Hepatocyte (in vitro differentiated cells): ENCODE data around the gene LAG3. TPM values are rescaled to one million over a fixed set of nuclear protein-coding genes. Genes with fewer than 3 reads are reported as not detected.

Source experiments
- DNase-seq: peaks from one replicate; pipeline ENCODE4 v3.0.0-alpha.2; 2016; ENCODE audit warnings: low spot score
- H2AFZ ChIP-seq: fragments of 200-600 bp; sonication (generic); 2 replicates; pipeline ENCODE4 v1.6.0; 2016; ENCODE audit warnings: antibody characterized with exemption, mild to moderate bottlenecking
- H3K27ac ChIP-seq: fragments of 200-600 bp; sonication (generic); 2 replicates; pipeline ENCODE4 v1.5.1; 2016; ENCODE audit warnings: mild to moderate bottlenecking
- H3K27me3 ChIP-seq: fragments of 200-600 bp; sonication (generic); 2 replicates; pipeline ENCODE4 v1.6.1; 2016
- H3K36me3 ChIP-seq: fragments of 200-600 bp; sonication (generic); replicated peaks from 2 replicates; pipeline ENCODE4 v1.5.1; 2016; ENCODE audit warnings: low read depth; ENCODE audit not compliant: insufficient read depth
- H3K4me1 ChIP-seq: fragments of 200-600 bp; sonication (generic); 2 replicates; pipeline ENCODE4 v1.5.1; 2016; ENCODE audit warnings: mild to moderate bottlenecking, moderate library complexity; ENCODE audit not compliant: insufficient read depth
- H3K4me2 ChIP-seq: fragments of 200-600 bp; sonication (generic); 2 replicates; pipeline ENCODE4 v1.6.0; 2016
- H3K4me3 ChIP-seq: fragments of 200-600 bp; sonication (generic); 2 replicates; pipeline ENCODE4 v1.5.1; 2016; ENCODE audit warnings: mild to moderate bottlenecking
- H3K79me2 ChIP-seq: fragments of 200-600 bp; sonication (generic); 2 replicates; pipeline ENCODE4 v1.6.0; 2017; ENCODE audit warnings: mild to moderate bottlenecking
- H3K9me2 ChIP-seq: fragments of 200-600 bp; sonication (generic); replicated peaks from 2 replicates; pipeline ENCODE4 v1.6.0; 2017; ENCODE audit warnings: mild to moderate bottlenecking; ENCODE audit not compliant: insufficient read depth
- H3K9me3 ChIP-seq: fragments of 200-600 bp; sonication (generic); 2 replicates; pipeline ENCODE4 v1.5.1; 2016; ENCODE audit warnings: low read depth, mild to moderate bottlenecking
- H4K20me1 ChIP-seq: fragments of 200-600 bp; sonication (generic); 2 replicates; pipeline ENCODE4 v1.6.0; 2016; ENCODE audit warnings: mild to moderate bottlenecking; ENCODE audit not compliant: insufficient read depth, poor library complexity, severe bottlenecking
- EZH2 ChIP-seq: fragments of 200-600 bp; sonication (generic); IDR thresholded peaks from 2 replicates; pipeline ENCODE4 v1.6.1; 2016; ENCODE audit warnings: antibody characterized with exemption, mild to moderate bottlenecking, borderline replicate concordance
- EZH2phosphoT487 ChIP-seq: fragments of 200-600 bp; sonication (generic); IDR thresholded peaks from one replicate; pipeline ENCODE4 v1.6.1; 2018; ENCODE audit warnings: antibody characterized with exemption, mild to moderate bottlenecking, low read depth, moderate library complexity; ENCODE audit not compliant: unreplicated experiment, severe bottlenecking
- WGBS: methylation state at CpG from one replicate; pipeline ENCODE4 v1.1.6; 2016; ENCODE audit warnings: low lambda C conversion rate; ENCODE audit errors: missing lambda C conversion rate; 5-methylcytosine and 5-hydroxymethylcytosine counted together
- polyA plus RNA-seq: library from polyadenylated mRNA; unstranded; fragments of >200 nt; fragmentation: Nextera tagmentation; extraction: Ambion mirVana; gene quantifications from 2 replicates; pipeline ENCODE4 v1.2.1, GENCODE V29; 2016
- total RNA-seq: library from RNA; depleted of rRNA; stranded (reverse); fragments of >200 nt; gene quantifications from 2 replicates; pipeline ENCODE4 v1.2.3, GENCODE V29; 2014
- TF ChIP-seq, protein P1 (sequence below): fragments of 200-600 bp; sonication (generic); IDR thresholded peaks from 2 replicates; pipeline ENCODE4 v1.5.1; 2016; ENCODE audit warnings: antibody characterized with exemption, mild to moderate bottlenecking; ENCODE audit not compliant: poor library complexity

Gene LAG3
- total and polyA plus RNA-seq, 2 experiments from 2014 or later = 0.70 to 0.91 TPM

DNA sequence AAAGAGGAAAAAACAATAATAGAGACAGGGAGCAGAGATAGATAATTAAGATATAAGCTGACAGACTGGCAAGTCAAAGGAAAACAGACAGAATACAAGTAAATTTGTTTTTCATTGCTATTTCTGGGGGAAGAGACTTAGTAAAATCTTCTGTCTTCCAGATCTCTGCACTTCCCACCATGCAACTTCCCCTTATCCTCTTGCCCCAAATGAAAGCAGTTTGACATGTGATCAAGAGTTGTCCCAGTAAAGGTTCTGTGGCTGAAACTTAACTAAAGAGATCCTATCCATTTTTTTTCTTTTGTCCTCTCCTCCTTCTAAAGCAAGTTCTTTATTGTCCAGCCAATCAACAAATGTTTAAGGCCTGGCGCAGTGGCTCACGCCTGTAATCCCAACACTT lies 17.9 kb upstream of the LAG3 start:
- Histone ChIP-seq H3K9me2 (no peaks in the 10 kb centered on the region), H3K4me3 (no peak overlapping the region), H4K20me1 (peaks cover 10% of the 10 kb centered on the region), H2AFZ (no peak overlapping the region), H3K4me1 (peaks cover 8% of the 10 kb centered on the region), H3K27ac (peak overlapping the region; percentile 68), H3K36me3 (no peaks in the 10 kb centered on the region), H3K9me3 (no peaks in the 10 kb centered on the region), H3K79me2 (peaks cover 26% of the 10 kb centered on the region), H3K27me3 (no peaks in the 10 kb centered on the region), H3K4me2 (peak overlapping the region; percentile 49)
- TF ChIP-seq EZH2 = no peak
- TF ChIP-seq, protein P1, sequence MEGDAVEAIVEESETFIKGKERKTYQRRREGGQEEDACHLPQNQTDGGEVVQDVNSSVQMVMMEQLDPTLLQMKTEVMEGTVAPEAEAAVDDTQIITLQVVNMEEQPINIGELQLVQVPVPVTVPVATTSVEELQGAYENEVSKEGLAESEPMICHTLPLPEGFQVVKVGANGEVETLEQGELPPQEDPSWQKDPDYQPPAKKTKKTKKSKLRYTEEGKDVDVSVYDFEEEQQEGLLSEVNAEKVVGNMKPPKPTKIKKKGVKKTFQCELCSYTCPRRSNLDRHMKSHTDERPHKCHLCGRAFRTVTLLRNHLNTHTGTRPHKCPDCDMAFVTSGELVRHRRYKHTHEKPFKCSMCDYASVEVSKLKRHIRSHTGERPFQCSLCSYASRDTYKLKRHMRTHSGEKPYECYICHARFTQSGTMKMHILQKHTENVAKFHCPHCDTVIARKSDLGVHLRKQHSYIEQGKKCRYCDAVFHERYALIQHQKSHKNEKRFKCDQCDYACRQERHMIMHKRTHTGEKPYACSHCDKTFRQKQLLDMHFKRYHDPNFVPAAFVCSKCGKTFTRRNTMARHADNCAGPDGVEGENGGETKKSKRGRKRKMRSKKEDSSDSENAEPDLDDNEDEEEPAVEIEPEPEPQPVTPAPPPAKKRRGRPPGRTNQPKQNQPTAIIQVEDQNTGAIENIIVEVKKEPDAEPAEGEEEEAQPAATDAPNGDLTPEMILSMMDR = no peak
- no peak for TF ChIP-seq EZH2phosphoT487
- WGBS = 97% methylated on average over 2 of the region's 2 CpGs
- no peak for DNase-seq

DNA sequence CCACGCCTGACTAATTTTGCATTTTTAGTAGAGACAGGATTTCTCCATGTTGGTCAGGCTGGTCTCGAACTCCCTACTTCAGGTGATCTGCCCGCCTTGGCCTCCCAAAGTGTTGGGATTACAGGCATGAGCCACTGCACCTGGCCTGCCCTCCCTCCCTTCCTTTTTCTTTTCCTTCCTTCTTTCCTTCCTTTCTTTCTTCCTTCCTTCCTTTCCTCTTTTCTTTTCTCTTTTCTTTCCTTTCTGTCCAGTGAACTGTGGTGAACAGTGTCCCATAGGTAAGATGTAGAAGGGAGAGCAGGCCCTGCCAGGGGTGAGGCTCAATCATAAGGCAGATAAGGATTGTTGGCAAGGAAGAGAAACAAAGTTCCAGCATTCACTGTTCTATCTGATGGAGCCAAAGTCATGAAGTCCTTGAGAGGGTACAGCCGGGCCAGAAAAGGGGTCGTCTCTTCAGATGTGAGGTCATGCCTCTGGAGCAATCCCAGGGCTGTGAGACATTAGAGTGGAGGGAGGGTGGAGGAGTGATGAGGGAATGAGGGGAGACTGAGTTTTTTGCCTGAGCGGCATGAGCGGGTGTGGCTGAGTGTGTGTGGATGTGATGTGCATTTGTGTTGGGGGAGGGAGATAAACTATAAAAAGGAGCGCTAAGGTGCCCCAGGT lies 15.2 kb upstream of the LAG3 start:
- 80% methylated on average over 8 of the region's 8 CpGs for WGBS
- Histone ChIP-seq H3K4me2 (no peak overlapping the region), H3K4me1 (peaks cover 11% of the 10 kb centered on the region)

DNA sequence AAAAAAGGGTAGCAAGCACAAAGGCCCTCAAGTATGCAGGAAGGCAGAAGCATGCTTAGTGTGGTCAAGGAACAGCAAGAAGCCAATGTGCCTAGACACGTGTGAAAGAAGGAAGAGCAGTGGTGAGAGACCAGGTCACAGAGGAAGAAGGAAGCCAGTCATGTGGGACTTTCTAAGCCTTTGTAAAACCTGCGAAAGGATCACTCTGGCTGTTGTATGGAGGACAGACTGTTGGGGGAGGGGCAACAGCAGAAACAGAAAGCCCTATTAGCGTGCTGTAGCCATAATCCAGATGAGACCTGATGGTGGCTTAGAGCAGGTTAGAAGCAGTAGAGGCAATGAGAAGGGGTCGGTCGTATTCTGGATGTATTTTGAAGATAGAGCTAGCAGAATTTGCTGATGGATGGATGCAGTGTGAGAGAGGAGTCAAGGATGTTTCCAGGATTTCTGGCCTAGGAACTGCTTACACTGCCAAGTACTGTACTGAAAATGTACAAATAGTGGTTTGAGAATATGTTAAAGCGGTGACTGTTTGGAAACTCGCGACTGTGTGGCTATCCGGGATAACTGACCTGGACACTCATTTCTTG lies 13.7 kb upstream of the LAG3 start:
- peak; percentile 5 for DNase-seq
- Histone ChIP-seq H3K9me3 (no peaks in the 10 kb centered on the region), H3K79me2 (no peaks in the 10 kb centered on the region), H4K20me1 (no peaks in the 10 kb centered on the region), H3K4me3 (no peak overlapping the region), H2AFZ (no peak overlapping the region), H3K27me3 (no peaks in the 10 kb centered on the region), H3K9me2 (no peaks in the 10 kb centered on the region), H3K4me2 (no peak overlapping the region), H3K27ac (no peak overlapping the region), H3K4me1 (peaks cover 21% of the 10 kb centered on the region), H3K36me3 (no peaks in the 10 kb centered on the region)
- 86% methylated on average over 9 of the region's 9 CpGs for WGBS
- TF ChIP-seq, protein P1 = no peak
- TF ChIP-seq EZH2 (no peak), EZH2phosphoT487 (no peak)

More for the DNA sequence above, 15.2 kb upstream of the LAG3 start:
- no peaks in the 10 kb centered on the region for H3K36me3 ChIP-seq
- peaks cover 6% of the 10 kb centered on the region for H3K79me2 ChIP-seq
- H3K9me3 ChIP-seq = no peaks in the 10 kb centered on the region
- no peak overlapping the region for H3K27ac ChIP-seq
- H4K20me1 ChIP-seq = peaks cover 2% of the 10 kb centered on the region
- no peaks in the 10 kb centered on the region for H3K27me3 ChIP-seq
- H3K4me3 ChIP-seq = no peak overlapping the region
- peak; percentile 4 for DNase-seq
- H3K9me2 ChIP-seq = no peaks in the 10 kb centered on the region
- H2AFZ ChIP-seq = no peak overlapping the region
- TF ChIP-seq EZH2 (no peak), EZH2phosphoT487 (no peak)
- TF ChIP-seq, protein P1 = no peak
